ENCODE results near the gene RANBP2.
"Not testable (repeated sequence)": the region's sequence is repeated elsewhere in the genome, so short reads cannot be mapped to it uniquely, and the experiment has no call there.

RANBP2 gene

DNA sequence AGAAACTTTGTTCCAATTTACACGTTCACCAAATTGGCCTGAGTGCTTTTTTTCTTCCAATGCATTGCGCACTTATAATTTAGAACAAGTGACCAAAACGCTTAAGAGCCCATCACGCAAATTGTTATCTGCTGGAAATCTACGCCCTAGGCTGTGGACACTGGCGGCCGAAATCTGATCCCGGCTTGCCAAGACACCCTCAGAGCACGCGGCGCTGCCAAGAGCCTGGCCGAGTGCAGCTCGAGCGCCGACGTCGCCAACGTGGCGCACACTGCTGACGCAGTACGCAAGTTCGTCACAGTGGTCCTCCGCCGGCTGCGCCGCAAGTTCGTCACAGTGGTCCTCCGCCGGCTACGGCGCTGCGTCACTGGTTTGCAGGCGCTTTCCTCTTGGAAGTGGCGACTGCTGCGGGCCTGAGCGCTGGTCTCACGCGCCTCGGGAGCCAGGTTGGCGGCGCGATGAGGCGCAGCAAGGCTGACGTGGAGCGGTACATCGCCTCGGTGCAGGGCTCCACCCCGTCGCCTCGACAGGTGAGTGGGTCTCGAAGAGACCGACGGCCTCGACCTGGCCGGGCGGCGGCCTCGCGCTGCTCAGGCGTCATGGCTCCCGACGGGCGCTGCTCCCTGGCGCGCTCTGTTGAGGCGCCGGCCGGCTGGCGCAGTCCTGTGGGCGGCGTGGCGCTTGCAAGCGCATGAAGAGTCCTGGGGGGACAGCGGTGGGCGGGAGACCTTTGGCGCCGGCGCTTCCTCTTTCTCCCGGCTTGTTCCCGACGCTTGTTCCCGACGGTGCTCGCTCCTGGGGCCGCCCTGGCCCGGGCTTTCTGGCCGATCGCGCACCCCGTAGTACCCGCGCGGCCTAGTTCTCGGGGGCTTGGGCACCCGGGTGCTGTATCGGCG, at the start of gene RANBP2:
Gene RANBP2, plus strand, starts transcription at position 334 of the 896 bp plus-strand sequence. Its CDS starts 125 bp downstream, at position 459.
- DNase-seq (ENCODE audit: low read depth): peak; percentile 91

GRCh38 chr2:108670282-108670681, 49.0 kb upstream of the RANBP2 start:
- DNase-seq (ENCODE audit: low read depth): not testable (repeated sequence)

DNA sequence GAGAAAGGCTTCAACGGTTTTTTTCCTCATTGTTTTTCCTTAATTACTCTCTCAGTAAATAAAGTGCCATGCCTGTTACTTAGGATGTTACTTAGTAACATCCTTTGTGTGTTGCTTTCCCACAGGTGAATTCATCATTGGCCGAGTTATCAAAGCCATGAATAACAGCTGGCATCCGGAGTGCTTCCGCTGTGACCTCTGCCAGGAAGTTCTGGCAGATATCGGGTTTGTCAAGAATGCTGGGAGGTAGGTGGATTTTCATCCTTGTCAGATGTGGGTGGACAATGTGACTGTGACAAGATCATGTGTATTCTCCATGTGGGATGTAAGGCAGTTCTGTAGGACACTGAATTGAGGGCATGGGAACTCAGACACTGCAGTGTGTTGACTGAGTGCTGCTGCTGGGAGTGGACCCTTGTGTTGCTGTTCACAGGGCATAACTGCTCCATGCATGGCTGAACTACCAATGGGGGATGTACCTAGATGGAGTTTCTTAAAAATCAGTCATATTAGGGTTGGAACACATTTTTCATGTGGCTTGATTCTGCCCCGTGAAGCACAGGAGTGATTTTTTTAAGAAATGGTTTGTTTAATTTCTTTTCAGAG, 47.0 kb upstream of the RANBP2 start:
- DNase-seq (ENCODE audit: low read depth): not testable (repeated sequence)

DNA sequence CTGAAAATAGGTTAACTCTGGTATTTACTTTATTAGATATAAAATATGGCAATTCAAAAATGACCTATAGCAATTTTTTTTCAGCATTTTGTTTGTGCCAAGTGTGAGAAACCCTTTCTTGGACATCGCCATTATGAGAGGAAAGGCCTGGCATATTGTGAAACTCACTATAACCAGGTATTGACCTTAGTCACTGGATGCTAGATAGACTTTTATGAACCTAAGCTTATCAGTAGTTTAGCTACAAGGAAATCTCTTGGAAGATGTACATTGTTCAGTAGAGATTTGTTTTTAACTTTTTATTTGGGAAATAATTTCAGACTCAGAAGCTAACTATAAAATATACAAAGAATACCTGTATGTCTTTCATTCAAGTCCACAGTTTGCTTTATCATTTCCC, 42.8 kb upstream of the RANBP2 start:
- DNase-seq (ENCODE audit: low read depth): not testable (repeated sequence)

DNA sequence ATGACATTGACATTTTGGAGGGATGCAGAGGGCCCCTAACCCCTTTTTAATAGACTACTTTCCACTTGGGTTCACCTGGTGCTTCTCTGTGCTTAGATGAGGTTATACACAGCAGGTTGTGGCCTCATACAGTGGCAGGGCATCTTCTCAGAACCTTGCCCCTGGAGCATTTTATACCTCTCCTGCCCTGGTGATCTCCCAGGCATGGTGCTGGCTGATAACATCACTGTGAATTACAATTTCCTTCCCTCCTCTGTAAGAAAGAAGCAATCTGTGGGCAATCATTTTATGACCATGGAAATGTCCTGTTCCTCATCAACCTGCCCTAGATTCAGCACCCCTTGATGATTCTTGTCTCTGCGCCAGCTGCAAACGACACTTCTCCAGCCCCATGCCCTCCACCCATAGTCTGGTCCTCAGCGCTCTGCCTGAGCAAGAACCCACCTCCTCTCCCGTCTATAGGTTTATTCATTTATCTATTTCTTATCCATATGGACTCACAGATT, 42.0 kb upstream of the RANBP2 start:
- DNase-seq (ENCODE audit: low read depth): not testable (repeated sequence)

GRCh38 chr2:108678198-108678651, 41.1 kb upstream of the RANBP2 start:
- DNase-seq (ENCODE audit: low read depth): peak; percentile 16

GRCh38 chr2:108680805-108681204, 38.5 kb upstream of the RANBP2 start:
- DNase-seq (ENCODE audit: low read depth): not testable (repeated sequence)

DNA sequence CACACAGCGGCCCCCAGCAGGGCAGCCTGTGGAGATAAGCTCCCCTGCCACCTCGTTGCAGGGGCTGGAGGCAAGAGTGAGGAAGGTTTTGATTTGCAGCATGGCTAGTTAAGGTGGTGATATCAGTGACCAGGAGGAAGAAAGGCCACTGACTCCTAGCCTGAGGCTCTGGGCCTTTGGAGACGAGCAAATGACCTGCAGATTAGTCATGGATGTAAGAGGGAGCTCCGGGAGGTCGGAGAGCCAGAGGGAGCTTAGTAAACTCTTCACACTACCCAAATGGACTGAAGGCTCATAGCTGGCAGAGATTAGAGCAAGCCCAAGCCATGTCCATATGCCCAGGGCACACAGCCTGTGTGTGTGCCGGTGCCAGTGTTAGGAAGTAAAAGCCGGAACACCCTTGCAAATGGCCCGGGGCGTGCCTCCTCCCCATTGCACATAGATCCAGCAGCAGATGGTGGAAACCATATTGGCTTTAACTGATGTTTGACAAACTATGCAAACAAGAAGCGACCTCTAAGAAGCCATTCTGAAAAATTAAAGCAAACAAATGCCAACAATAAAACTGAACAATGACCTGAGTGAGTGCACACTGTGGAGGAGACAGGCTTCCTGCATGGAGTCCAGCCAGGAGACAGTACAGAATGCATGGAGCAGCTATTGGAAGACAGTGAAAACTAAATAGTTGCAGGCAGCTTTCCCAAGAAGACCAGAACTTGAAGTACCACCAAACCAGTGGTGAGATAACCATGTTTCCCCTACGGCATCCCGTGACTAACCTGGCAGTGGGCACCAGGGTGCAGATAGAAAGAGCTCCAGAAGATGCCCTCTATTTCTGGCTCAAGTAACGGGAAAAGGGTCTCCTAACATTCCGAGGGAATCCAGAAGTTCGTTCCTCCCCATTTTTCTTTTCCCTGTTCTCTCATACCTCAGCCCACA, 30.2 kb upstream of the RANBP2 start:
- not testable (repeated sequence) for DNase-seq (ENCODE audit: low read depth)

DNA sequence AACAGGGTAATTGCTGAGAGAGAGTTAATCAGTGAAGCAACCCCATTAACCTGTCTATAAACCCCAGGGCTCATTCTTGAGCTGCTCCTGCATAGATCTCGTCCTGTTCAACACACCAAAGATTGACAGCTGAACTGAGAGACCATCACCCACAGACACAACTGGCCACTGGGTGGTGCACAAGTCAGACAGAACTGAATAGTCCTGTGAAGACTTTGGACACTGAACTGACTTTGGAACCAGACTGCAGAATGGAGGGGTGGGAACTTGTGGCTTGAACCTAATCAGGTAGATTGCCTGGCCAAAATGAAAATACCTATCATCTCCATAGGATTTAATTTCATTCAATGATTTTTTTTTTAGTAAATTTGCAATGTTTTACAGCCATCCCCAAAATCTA, 29.3 kb upstream of the RANBP2 start:
- not testable (repeated sequence) for DNase-seq (ENCODE audit: low read depth)

DNA sequence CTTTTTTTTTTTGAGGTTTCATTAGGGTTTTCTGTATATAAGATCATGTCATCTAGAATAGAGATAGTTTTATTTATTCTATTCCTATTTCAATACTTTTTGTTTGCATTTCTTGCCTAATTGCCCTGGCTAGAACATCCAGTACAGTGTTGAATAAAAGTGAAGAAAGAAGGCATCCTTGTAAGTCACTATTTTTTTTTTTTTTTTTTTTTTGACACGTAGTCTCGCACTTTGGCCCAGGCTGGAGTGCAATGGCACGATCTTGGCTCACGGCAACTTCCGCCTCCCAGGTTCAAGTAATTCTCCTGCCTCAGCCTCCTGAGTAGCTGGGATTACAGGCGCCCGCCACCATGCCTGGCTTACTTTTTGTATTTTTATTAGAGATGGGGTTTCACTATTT, 27.8 kb upstream of the RANBP2 start:
- no peak for DNase-seq (ENCODE audit: low read depth)

- no peak for DNase-seq (ENCODE audit: low read depth)
Observed at GRCh38 chr2:108701208-108701607, 18.1 kb upstream of the RANBP2 start.

DNA sequence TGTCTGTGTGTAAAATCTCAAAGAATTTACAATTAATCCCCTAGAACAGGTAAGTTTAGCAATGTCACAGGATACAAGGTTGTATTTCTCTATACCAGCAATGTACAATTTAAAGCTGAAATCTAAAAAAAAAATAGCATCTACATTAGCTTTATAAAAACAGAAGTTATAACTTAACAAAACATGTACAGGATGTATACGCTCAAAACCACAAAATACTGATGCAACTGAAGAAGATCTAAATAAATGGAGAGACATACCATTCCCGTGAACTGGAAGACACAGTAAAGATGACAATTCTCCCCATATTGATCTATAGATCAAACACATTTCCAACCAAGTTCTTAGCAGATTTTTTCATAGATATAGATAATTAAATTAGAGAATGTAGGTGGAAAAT, 17.5 kb upstream of the RANBP2 start:
- DNase-seq (ENCODE audit: low read depth): no peak

DNA sequence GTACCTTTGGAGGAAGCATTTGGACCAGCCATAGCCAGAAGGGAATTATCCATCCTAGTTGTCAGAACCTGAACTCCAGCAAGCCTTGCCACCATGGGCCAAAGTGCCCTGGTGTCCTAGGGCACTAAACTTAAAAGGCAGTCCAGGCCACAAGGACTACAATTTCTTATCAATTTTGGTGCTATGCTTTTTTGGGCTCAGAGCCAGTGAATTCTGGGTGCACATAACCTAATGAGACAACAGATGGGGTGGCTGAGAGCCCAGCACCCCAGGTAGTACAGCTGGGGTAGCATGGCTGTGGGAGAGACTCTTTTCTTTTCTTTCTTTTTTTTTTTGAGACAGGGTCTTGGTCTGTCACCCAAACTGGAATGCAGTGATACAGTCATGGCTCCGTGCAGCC, 14.4 kb upstream of the RANBP2 start:
- DNase-seq (ENCODE audit: low read depth): no peak

- DNase-seq (ENCODE audit: low read depth): no peak
Observed at GRCh38 chr2:108707300-108707699, 12.0 kb upstream of the RANBP2 start.

- DNase-seq (ENCODE audit: low read depth): not testable (repeated sequence)
Observed at GRCh38 chr2:108716971-108717370, 2.3 kb upstream of the RANBP2 start.

GRCh38 chr2:108726048-108726447, 6.8 kb downstream of the RANBP2 start:
- DNase-seq (ENCODE audit: low read depth): not testable (repeated sequence)

GRCh38 chr2:108734656-108735055, 15.4 kb downstream of the RANBP2 start:
- DNase-seq (ENCODE audit: low read depth): not testable (repeated sequence)

DNA sequence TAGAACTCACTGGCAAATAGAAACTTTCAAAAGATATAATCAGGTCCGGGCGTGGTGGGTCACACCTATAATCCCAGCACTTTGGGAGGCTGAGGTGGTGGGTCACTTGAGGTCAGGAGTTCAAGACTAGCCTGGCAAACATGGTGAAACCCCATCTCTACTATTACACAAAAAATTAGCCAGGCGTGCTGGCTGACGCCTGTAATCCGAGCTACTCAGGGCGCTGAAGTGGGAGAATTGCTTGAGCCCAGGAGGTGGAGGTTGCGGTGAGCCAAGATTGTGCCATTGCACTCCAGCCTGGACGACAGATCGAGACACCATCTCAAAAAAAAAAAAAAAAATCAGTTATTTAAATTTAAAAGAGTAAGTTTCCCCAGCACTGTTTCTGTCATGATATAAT, 38.7 kb downstream of the RANBP2 start:
- not testable (repeated sequence) for DNase-seq (ENCODE audit: low read depth)

DNA sequence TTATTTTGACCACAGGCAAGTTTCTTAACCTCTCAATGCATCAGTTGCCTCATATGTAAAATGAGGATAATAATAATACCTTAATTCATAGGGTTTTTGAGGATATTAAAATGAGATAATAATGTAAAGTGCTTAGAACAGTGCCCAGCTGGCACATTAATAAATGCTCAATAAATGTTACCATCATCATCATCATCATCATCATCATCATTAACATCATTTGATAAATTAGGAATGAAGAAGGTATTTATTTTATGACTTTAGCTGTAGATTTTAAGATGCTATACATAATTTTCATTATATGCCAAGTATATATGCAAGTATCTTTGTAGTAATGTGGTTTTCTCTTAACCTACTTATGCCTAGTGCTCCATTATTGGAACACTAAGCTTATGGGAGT, 43.3 kb downstream of the RANBP2 start:
- not testable (repeated sequence) for DNase-seq (ENCODE audit: low read depth)

DNA sequence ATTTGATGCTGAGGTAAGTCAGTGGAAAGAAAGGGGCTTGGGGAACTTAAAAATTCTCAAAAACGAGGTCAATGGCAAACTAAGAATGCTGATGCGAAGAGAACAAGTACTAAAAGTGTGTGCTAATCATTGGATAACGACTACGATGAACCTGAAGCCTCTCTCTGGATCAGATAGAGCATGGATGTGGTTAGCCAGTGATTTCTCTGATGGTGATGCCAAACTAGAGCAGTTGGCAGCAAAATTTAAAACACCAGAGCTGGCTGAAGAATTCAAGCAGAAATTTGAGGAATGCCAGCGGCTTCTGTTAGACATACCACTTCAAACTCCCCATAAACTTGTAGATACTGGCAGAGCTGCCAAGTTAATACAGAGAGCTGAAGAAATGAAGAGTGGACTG, 47.4 kb downstream of the RANBP2 start:
- DNase-seq (ENCODE audit: low read depth): not testable (repeated sequence)

DNA sequence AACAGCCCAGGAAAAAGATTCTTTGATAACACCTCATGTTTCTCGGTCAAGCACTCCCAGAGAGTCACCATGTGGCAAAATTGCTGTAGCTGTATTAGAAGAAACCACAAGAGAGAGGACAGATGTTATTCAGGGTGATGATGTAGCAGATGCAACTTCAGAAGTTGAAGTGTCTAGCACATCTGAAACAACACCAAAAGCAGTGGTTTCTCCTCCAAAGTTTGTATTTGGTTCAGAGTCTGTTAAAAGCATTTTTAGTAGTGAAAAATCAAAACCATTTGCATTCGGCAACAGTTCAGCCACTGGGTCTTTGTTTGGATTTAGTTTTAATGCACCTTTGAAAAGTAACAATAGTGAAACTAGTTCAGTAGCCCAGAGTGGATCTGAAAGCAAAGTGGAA, 48.6 kb downstream of the RANBP2 start:
- not testable (repeated sequence) for DNase-seq (ENCODE audit: low read depth)

DNA sequence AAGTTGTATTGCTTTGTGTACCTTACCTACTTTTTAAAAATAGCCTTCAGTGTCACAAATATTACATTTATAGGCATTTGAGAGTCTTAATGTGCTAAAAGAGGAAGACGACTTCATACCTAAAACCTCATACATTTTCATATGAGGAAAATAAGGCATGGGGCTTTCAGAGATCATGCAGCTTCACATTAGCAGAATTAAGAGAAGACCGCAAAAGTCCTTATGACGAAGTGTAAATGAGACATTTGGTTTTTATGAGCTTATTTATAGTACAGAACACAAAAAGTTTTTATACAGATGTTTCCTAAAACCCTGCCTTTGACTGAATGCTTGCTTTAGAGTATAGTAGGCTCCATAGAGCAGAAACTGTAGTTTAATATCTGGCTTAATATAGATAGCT, 57.2 kb downstream of the RANBP2 start:
- DNase-seq (ENCODE audit: low read depth): no peak
